CD4-positive, CD25-positive, alpha-beta regulatory T cell (primary cell): ENCODE data around the gene HES3. TPM values are rescaled to one million over a fixed set of nuclear protein-coding genes. Genes with fewer than 3 reads are reported as not detected.

Experiments
- ATAC-seq, 2 donors: fragments of 150-1000 bp; cut with Tn5 transposase; one replicate each; pipeline ENCODE4 v1.10.0; 2021; ENCODE audit warnings: low read depth in 2 of 2, moderate number of reproducible peaks in 2 of 2, moderate library complexity in 1 of 2
- DNase-seq, 3 donors: peaks; one replicate each; pipeline versions ENCODE4 v3.0.0 to v3.0.0-alpha.2; 2012 to 2022; ENCODE audit warnings: mixed read lengths in 1 of 3
- H3K27ac ChIP-seq: one replicate; pipeline ENCODE4 v1.7.0; 2013; ENCODE audit warnings: mild to moderate bottlenecking, low read length; ENCODE audit not compliant: insufficient read depth, poor library complexity, severe bottlenecking
- H3K27me3 ChIP-seq: one replicate; pipeline ENCODE4 v1.7.0; 2013; ENCODE audit warnings: low read length; ENCODE audit not compliant: control insufficient read depth, insufficient read depth
- H3K36me3 ChIP-seq: one replicate; pipeline ENCODE4 v1.7.0; 2013; ENCODE audit warnings: mild to moderate bottlenecking, low read length, moderate library complexity; ENCODE audit not compliant: control insufficient read depth, insufficient read depth
- H3K4me1 ChIP-seq: 2 replicates; pipeline ENCODE4 v1.7.0; 2013; ENCODE audit warnings: mild to moderate bottlenecking, low read length; ENCODE audit not compliant: insufficient read depth, control insufficient read depth, poor library complexity, severe bottlenecking
- H3K4me3 ChIP-seq: one replicate; pipeline ENCODE4 v1.7.0; 2013; ENCODE audit warnings: low read depth, mild to moderate bottlenecking, low read length, moderate library complexity
- H3K9me3 ChIP-seq, 2 experiments: 1 replicate in 1 of 2; 2 replicates in 1 of 2; pipeline ENCODE4 v1.7.0; 2013; ENCODE audit warnings: low read length in 2 of 2, mild to moderate bottlenecking in 1 of 2, moderate library complexity in 1 of 2; ENCODE audit not compliant: control insufficient read depth in 2 of 2
- H3K27ac Mint-ChIP-seq, 3 donors: one replicate each; pipeline ENCODE4 v1.8.0; 2020 to 2022; ENCODE audit warnings: mild to moderate bottlenecking in 3 of 3, mixed read lengths in 3 of 3, moderate library complexity in 2 of 3
- H3K27me3 Mint-ChIP-seq: one replicate; pipeline ENCODE4 v1.8.0; 2022; ENCODE audit warnings: mild to moderate bottlenecking, mixed read lengths
- H3K36me3 Mint-ChIP-seq: one replicate; pipeline ENCODE4 v1.8.0; 2020; ENCODE audit warnings: mixed read lengths
- H3K4me1 Mint-ChIP-seq, 4 donors: one replicate each; pipeline ENCODE4 v1.8.0; 2020 to 2022; ENCODE audit warnings: mixed read lengths in 4 of 4, mild to moderate bottlenecking in 1 of 4
- H3K4me3 Mint-ChIP-seq, 4 donors: one replicate each; pipeline ENCODE4 v1.8.0; 2020 to 2022; ENCODE audit warnings: mild to moderate bottlenecking in 4 of 4, mixed read lengths in 4 of 4, moderate library complexity in 3 of 4
- H3K9me3 Mint-ChIP-seq, 7 donors: one replicate each; pipeline ENCODE4 v1.8.0; 2020 to 2022; ENCODE audit warnings: mixed read lengths in 7 of 7, mild to moderate bottlenecking in 3 of 7, moderate library complexity in 2 of 7
- polyA plus RNA-seq, 4 donors: library from polyadenylated mRNA; unstranded; fragments of 300-500 nt; fragmentation: Illumina TruSeq; gene quantifications; one replicate each; pipeline ENCODE4 v1.2.3, GENCODE V29; 2021
- total RNA-seq: library from RNA; stranded (reverse); gene quantifications from one replicate; pipeline ENCODE4 v1.2.3, GENCODE V29; 2022

HES3 gene
- total and polyA plus RNA-seq, 5 donors from 2014 or later = not detected

DNA sequence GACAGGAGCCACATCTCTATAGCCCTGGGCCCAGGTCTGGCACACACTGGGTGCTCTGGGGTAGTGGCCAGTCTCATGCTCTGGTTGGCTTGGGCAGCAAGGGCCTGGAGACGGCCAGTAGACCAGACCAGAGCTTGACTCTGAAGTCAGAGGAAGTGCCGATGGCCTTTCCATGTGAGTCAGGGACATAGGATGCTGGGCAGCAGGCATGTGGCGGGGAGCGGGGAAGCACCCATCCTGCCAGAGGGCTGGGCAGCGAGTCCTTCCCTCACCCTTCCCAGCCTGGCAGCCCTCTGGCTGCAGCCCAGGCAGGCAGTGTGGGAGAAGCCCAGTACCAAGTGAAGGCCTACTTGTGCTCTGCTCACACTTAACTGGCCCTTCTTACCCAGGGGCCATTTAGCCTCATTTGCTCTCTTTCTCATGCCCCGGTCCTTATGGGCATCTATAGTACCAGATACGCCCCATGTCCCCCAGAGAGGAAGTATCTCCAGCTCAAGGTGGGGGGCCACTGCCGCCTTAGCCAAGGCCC is 13.6 kb downstream of the HES3 start:
- no peak for ATAC-seq

DNA sequence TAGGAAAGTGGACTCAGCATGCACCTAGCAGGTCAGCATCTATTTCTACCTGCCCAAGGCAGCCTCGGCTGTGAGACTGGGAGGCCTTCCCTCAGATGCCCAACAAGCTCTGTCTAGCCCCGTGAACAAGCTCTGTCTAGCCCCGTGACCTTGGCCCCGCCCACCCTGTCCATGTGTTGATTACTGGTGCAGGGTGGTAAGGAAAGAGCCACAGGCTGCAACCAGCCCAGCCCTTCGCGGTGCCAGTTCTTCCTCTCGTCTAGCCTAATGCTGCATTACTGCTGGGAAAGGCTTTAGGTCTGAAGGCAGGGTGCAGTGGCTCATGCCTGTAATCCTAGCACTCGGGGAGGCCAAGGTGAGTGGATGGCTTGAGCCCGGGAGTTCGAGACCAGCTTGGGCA is 14.7 kb downstream of the HES3 start:
- Histone ChIP-seq H3K4me1 (peaks cover 16% of the 10 kb centered on the region), H3K36me3 (no peaks in the 10 kb centered on the region), H3K9me3 (no peaks in the 10 kb centered on the region), H3K27me3 (no peaks in the 10 kb centered on the region), H3K27ac (no peak overlapping the region), H3K4me3 (no peak overlapping the region)
- DNase-seq = no peak
- Mint-ChIP-seq H3K4me3 (peak overlapping the region in 3 of 4 donors; percentile 35 to 86 (median 66)), H3K36me3 (no peaks in the 10 kb centered on the region), H3K4me1 (peaks cover 0 to 8% (median 3%) of the 10 kb centered on the region in 4 donors), H3K27ac (no peak overlapping the region), H3K27me3 (peaks cover 26% of the 10 kb centered on the region), H3K9me3 (peaks cover 0 to 2% (median 0%) of the 10 kb centered on the region in 7 donors)
- no peak for ATAC-seq

More for the DNA sequence above, 13.6 kb downstream of the HES3 start:
- Histone ChIP-seq H3K4me1 (peaks cover 16% of the 10 kb centered on the region), H3K9me3 (no peaks in the 10 kb centered on the region), H3K4me3 (no peak overlapping the region), H3K27me3 (no peaks in the 10 kb centered on the region), H3K27ac (no peak overlapping the region), H3K36me3 (no peaks in the 10 kb centered on the region)
- Mint-ChIP-seq H3K4me3 (peak overlapping the region in 1 of 4 donors; percentile 75), H3K9me3 (peaks cover 0 to 2% (median 0%) of the 10 kb centered on the region in 7 donors), H3K27ac (no peak overlapping the region), H3K27me3 (peaks cover 24% of the 10 kb centered on the region), H3K4me1 (peaks cover 0 to 8% (median 3%) of the 10 kb centered on the region in 4 donors), H3K36me3 (no peaks in the 10 kb centered on the region)
- DNase-seq = no peak

DNA sequence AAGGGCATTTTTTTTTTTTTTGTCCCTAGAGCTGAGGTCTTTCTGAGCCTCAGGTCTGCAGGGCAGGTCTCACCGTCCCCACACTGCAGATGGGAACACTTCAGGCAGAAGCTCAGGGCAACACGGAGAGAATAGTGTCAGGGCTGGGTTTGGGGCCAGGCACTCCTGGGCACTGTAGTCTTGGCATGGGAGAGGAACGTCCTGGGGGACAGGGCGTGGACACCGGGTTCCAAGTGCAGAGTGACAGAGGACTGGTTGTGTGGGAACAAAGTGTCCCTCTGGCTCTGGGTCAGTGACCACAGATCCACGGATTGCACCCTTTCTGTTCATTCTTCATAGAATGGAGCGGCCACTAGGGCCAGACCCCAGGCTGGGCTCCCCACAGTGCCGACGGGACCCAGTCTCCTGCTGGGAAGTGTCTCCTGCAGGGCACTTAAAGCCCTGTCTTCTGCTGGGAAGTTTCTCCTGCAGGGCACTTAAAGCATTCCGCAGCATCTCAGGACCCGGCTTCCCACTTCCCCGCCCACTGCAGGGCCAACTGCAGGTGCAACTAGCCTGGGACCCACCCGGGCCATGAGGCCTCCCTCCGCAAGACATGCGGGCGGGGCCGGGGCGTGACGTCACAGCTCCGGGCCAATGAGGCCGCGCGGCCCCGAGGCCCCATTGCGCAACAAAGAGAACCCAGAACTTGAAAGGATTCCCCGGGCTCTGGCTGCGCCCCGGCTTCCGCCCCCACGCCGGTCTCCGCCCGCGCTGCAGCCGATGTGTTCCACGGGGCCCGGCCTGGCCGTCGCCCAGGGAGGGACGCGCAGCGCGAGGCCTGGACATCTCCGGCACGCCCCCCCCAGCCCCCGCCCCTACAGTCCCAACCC is 15.7 kb downstream of the HES3 start:
- no peaks in the 10 kb centered on the region for H3K27me3 ChIP-seq
- Mint-ChIP-seq H3K4me1 (peaks cover 0 to 8% (median 3%) of the 10 kb centered on the region in 4 donors), H3K4me3 (peak overlapping the region; percentile 36 to 86 (median 52)), H3K27me3 (peaks cover 26% of the 10 kb centered on the region), H3K36me3 (no peaks in the 10 kb centered on the region), H3K9me3 (peaks cover 0 to 2% (median 0%) of the 10 kb centered on the region in 7 donors), H3K27ac (peak overlapping the region in 1 of 3 donors; percentile 52)
- H3K4me1 ChIP-seq = peaks cover 16% of the 10 kb centered on the region
- no peaks in the 10 kb centered on the region for H3K9me3 ChIP-seq
- ATAC-seq = peak; percentile 51 to 69
- H3K4me3 ChIP-seq = no peak overlapping the region
- H3K36me3 ChIP-seq = no peaks in the 10 kb centered on the region
- H3K27ac ChIP-seq = no peak overlapping the region
- DNase-seq = peak; percentile 61 to 87 (median 61)

DNA sequence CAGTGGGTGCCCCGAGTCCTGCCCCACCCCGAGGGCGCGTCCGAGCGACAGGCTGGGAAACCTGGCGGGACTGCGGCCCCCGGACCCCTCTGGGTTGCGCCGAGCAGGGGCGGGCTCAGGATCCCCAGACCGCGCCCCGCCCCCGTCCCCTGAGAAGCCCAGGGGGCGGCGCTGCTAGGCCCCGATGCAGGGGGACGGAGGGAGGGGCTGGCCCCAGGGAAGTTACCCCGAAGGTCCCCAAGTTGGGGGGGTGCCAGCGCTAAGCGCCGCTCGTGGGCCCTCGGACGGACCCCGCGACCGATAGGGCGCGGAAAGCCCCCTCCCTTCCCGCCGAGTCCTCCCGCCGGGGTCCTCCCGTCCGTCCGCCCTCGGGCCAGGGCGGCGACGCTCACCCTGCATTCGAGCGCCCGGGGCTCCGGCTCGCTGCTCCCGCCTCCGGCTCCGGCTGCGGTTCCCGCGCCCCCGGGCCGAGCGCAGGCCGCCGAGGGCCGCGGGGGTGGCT is 16.5 kb downstream of the HES3 start:
- no peaks in the 10 kb centered on the region for H3K9me3 ChIP-seq
- Mint-ChIP-seq H3K27ac (no peak overlapping the region), H3K9me3 (peaks cover 0 to 2% (median 0%) of the 10 kb centered on the region in 7 donors), H3K4me1 (peaks cover 0 to 8% (median 3%) of the 10 kb centered on the region in 4 donors), H3K27me3 (peaks cover 26% of the 10 kb centered on the region), H3K36me3 (no peaks in the 10 kb centered on the region), H3K4me3 (no peak overlapping the region)
- H3K36me3 ChIP-seq = no peaks in the 10 kb centered on the region
- H3K27me3 ChIP-seq = no peaks in the 10 kb centered on the region
- peaks cover 16% of the 10 kb centered on the region for H3K4me1 ChIP-seq
- no peak overlapping the region for H3K4me3 ChIP-seq
- DNase-seq (no peak), ATAC-seq (no peak)
- H3K27ac ChIP-seq = no peak overlapping the region

DNA sequence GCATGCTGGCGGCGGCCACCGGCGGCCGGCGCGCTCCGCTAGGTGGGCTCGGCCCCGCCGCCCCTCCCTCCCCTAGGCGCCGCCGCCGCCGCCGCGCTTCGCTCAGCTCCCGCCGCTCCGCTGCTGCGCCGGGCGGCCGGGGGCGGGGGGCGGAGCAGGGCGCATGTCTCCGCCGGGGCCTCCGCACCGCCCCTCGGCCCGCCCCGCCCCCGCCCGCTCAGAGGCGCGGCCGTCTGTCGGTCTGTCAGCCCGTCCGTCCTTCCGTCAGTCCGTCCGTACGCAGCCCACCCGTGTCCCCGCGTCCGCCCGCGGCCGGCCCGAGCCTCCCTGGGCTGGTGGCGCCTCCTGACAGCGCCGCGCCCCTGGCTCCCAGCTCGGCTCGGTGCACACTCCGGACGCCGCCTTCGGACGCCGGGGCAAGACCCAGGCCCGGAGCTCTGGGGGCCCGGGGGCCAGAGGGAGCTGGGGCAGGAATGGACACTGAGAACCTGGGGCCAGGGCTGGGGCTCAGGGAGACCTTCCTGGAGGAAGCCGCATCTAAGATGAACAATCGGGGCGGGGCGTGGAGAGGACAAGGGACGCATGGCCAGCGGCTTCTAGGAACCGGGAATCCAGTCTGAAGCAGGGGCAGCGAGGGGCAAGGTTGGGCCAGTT is 17.1 kb downstream of the HES3 start, which contains the start of gene GPR153:
TSS of gene GPR153 (minus strand) at position 138 of the 654 bp plus-strand sequence. CDS start 6,193 bp downstream, outside the sequence.
- peaks cover 0 to 8% (median 3%) of the 10 kb centered on the region in 4 donors for H3K4me1 Mint-ChIP-seq
- H3K36me3 Mint-ChIP-seq = peaks cover 3% of the 10 kb centered on the region
- peaks cover 0 to 2% (median 0%) of the 10 kb centered on the region in 7 donors for H3K9me3 Mint-ChIP-seq
- no peak within 1 kb of the TSS for H3K4me3 ChIP-seq
- H3K36me3 ChIP-seq = no peaks in the 10 kb centered on the region
- peaks cover 26% of the 10 kb centered on the region for H3K27me3 Mint-ChIP-seq
- peak within 1 kb of the TSS; percentile 47 to 88 (median 67) for H3K4me3 Mint-ChIP-seq
- no peak within 1 kb of the TSS for H3K27ac ChIP-seq
- DNase-seq (peak in 1 of 3 donors; percentile 45), ATAC-seq (peak in 1 of 2 donors; percentile 24)
- peaks cover 16% of the 10 kb centered on the region for H3K4me1 ChIP-seq
- no peak within 1 kb of the TSS for H3K27ac Mint-ChIP-seq
- no peaks in the 10 kb centered on the region for H3K27me3 ChIP-seq
- H3K9me3 ChIP-seq = no peaks in the 10 kb centered on the region

DNA sequence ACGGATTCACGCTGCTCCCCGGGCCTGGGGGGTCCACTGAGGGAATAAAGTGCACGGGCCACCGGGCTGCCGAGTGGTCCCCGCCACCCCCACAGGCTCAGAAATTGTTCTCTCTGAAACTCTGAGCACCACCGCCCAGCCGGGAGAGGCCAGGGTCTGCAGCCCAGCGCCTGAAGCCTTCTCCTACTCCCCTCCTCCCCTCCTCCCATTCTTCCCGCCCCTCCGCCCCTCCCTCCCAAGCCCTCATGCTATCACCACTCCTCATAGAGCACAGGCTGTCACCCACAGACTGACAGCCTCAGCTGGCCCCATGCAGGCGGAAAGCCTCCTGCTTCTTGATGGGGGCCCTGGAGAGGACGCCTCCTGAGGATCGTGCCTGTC is 17.6 kb downstream of the HES3 start:
- ATAC-seq (no peak), DNase-seq (no peak)
- peaks cover 5% of the 10 kb centered on the region for H3K36me3 Mint-ChIP-seq
- no peaks in the 10 kb centered on the region for H3K9me3 ChIP-seq
- H3K27me3 Mint-ChIP-seq = peaks cover 23% of the 10 kb centered on the region
- H3K9me3 Mint-ChIP-seq = peaks cover 0 to 2% (median 0%) of the 10 kb centered on the region in 7 donors
- peaks cover 0 to 8% (median 3%) of the 10 kb centered on the region in 4 donors for H3K4me1 Mint-ChIP-seq
- H3K36me3 ChIP-seq = no peaks in the 10 kb centered on the region
- no peak overlapping the region for H3K4me3 ChIP-seq
- H3K4me3 Mint-ChIP-seq = peak overlapping the region; percentile 47 to 88 (median 67)
- H3K27ac Mint-ChIP-seq = no peak overlapping the region
- H3K27me3 ChIP-seq = no peaks in the 10 kb centered on the region
- peaks cover 16% of the 10 kb centered on the region for H3K4me1 ChIP-seq
- H3K27ac ChIP-seq = no peak overlapping the region
